ENCODE measurements around the gene KLHL3. TPM values are rescaled to one million over a fixed set of nuclear protein-coding genes. Genes with fewer than 3 reads are reported as not detected.

The KLHL3 gene
- total and polyA plus RNA-seq, 10 donors = 1.3 to 17.9 (median 9.5) TPM

DNA sequence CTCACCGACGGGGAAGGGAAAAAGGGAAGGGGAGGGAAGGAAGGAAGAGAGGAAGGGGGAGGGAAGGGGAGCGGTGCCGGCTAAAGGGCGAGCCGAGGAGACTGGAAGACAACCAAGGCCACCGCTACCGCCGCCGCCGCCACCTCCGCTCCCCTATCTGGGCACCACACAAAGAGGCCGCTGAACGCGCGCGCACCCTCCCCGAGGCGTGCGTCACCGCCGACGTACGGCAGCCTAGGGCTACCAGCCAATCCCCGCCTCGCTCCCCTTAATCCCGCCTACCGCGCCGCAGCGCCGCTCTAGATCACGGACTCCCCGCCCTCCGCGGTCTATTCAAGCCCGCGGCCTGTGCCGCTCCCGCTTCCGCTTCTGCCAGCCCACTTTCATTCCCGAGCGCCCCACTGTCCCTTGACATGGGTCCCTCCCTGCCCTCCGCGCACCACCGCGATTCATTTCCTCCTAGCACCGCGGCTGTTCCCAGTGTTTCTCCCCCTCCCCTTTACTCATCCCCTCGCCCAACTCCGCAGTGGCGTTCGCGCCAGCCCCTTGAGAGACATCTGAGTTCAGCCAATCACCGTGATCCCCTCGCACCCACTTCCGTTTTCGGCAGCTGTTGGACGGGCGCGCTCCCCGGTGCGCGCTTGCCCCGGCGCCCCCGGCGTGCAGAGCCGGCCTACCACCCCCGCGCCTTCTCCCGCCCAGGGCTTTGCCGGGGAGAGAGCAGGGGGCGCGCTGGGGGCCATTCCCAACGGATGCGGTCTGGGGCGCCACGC is 18.5 kb upstream of the KLHL3 start, which contains the start of gene HNRNPA0:
Gene HNRNPA0, minus strand, starts transcription at position 176 of the 773 bp plus-strand sequence. CDS start 297 bp downstream, outside the sequence.
- H3K27me3 ChIP-seq (replicated peaks in 1 of 7) = no peaks in the 10 kb centered on the region
- peaks cover 0 to 3% (median 0%) of the 10 kb centered on the region in 6 donors for H3K36me3 ChIP-seq
- WGBS, 5 donors = 0 to 1% (median 0%) methylated on average over 34 to 79 of the region's 79 CpGs
- intact Hi-C loops (cut with DNase I; ENCODE audit: low total_unique reads) = no loop called here
- peak within 1 kb of the TSS; percentile 36 to 75 (median 64) for H3K4me3 ChIP-seq
- H3K9me3 ChIP-seq = no peaks in the 10 kb centered on the region
- DNase-seq = peak; percentile 99
- TF ChIP-seq, protein P1, sequence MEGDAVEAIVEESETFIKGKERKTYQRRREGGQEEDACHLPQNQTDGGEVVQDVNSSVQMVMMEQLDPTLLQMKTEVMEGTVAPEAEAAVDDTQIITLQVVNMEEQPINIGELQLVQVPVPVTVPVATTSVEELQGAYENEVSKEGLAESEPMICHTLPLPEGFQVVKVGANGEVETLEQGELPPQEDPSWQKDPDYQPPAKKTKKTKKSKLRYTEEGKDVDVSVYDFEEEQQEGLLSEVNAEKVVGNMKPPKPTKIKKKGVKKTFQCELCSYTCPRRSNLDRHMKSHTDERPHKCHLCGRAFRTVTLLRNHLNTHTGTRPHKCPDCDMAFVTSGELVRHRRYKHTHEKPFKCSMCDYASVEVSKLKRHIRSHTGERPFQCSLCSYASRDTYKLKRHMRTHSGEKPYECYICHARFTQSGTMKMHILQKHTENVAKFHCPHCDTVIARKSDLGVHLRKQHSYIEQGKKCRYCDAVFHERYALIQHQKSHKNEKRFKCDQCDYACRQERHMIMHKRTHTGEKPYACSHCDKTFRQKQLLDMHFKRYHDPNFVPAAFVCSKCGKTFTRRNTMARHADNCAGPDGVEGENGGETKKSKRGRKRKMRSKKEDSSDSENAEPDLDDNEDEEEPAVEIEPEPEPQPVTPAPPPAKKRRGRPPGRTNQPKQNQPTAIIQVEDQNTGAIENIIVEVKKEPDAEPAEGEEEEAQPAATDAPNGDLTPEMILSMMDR (IDR thresholded peaks at IDR 0.05 in 8 of 11, conservative IDR thresholded peaks at IDR 0.05 in 3 of 11) = peak in 6 of 11 experiments; percentile 15 to 51 (median 28)
- TF ChIP-seq POLR2A (IDR thresholded peaks at IDR 0.05) (peak; percentile 66 to 96 (median 90)), POLR2AphosphoS5 (IDR thresholded peaks at IDR 0.05) (peak; percentile 98 to 99 (median 99))
- peak within 1 kb of the TSS; percentile 93 to 100 (median 99) for H3K27ac ChIP-seq
- peaks cover 15 to 49% (median 41%) of the 10 kb centered on the region in 6 donors for H3K4me1 ChIP-seq

- Histone ChIP-seq H3K4me1 (peaks cover 15 to 52% (median 43%) of the 10 kb centered on the region in 6 donors), H3K27ac (peak overlapping the region; percentile 93 to 100 (median 99)), H3K9me3 (no peaks in the 10 kb centered on the region), H3K4me3 (peak overlapping the region; percentile 36 to 75 (median 64)), H3K27me3 (replicated peaks in 1 of 7) (no peaks in the 10 kb centered on the region), H3K36me3 (peaks cover 0 to 3% (median 0%) of the 10 kb centered on the region in 6 donors)
- TF ChIP-seq, protein P1 (IDR thresholded peaks at IDR 0.05 in 8 of 11, conservative IDR thresholded peaks at IDR 0.05 in 3 of 11) = no peak
- TF ChIP-seq POLR2A (IDR thresholded peaks at IDR 0.05) (no peak), POLR2AphosphoS5 (IDR thresholded peaks at IDR 0.05) (no peak)
- WGBS, 5 donors = 0 to 1% (median 0%) methylated on average over 27 to 45 of the region's 45 CpGs
- DNase-seq = no peak
- intact Hi-C loops (cut with DNase I; ENCODE audit: low total_unique reads) = no loop called here
These were observed 17.9 kb upstream of the KLHL3 start for GRCh38 chr5:137753691-137754187.

GRCh38 chr5:137752905-137753690 is 17.2 kb upstream of the KLHL3 start:
- 0 to 1% (median 1%) methylated on average over 38 to 63 of the region's 63 CpGs for WGBS, 5 donors

More at GRCh38 chr5:137752905-137753690, 17.2 kb upstream of the KLHL3 start:
- Histone ChIP-seq H3K4me1 (peaks cover 15 to 58% (median 45%) of the 10 kb centered on the region in 6 donors), H3K36me3 (peaks cover 0 to 3% (median 0%) of the 10 kb centered on the region in 6 donors), H3K9me3 (no peaks in the 10 kb centered on the region), H3K4me3 (peak overlapping the region; percentile 36 to 75 (median 64)), H3K27me3 (replicated peaks in 1 of 7) (no peaks in the 10 kb centered on the region), H3K27ac (peak overlapping the region; percentile 93 to 100 (median 99))
- DNase-seq = peak; percentile 93
- TF ChIP-seq, protein P1 (IDR thresholded peaks at IDR 0.05 in 8 of 11, conservative IDR thresholded peaks at IDR 0.05 in 3 of 11) = no peak
- TF ChIP-seq POLR2AphosphoS5 (IDR thresholded peaks at IDR 0.05) (no peak), POLR2A (IDR thresholded peaks at IDR 0.05) (no peak)
- intact Hi-C loops (cut with DNase I; ENCODE audit: low total_unique reads) = no loop called here
